Endothelial cell of umbilical vein (primary cell): Measurements from ENCODE around the gene PDE1C. TPM values are rescaled to one million over a fixed set of nuclear protein-coding genes. Genes with fewer than 3 reads are reported as not detected.
A peak's percentile ranks its signal among the peaks of the same experiment; 100 is the strongest.

Source experiments
- BruUV-seq: library from RNA; stranded (reverse); fragments of 400-500 nt; replicated peaks from 2 replicates; lab custom pipeline; 2021; lab: Mats Ljungman, UMichigan
- CTCF ChIA-PET: fragments of 300-600, 350-600 bp; sonication (Branson Sonifier 250); formaldehyde crosslinking; loops from one replicate; lab custom pipeline; 2021; ENCODE audit warnings: antibody characterized with exemption, inconsistent platforms; lab: Charles Lee
- POLR2A ChIA-PET: fragments of 300-600, 350-600 bp; sonication (Branson Sonifier 250); formaldehyde crosslinking; loops from one replicate; lab custom pipeline; 2021; ENCODE audit warnings: antibody characterized with exemption, inconsistent platforms; lab: Charles Lee
- DNase-seq: peaks from one replicate; pipeline ENCODE4 v3.0.0-alpha.2; 2011; ENCODE audit warnings: low read depth, low spot score
- FAIRE-seq: peaks from 2 replicates; lab custom pipeline; 2011; peaks lifted over from hg19 to GRCh38; lab: Jason Lieb, UNC
- H2AFZ ChIP-seq: 2 replicates; pipeline ENCODE4 v1.6.0; 2012; ENCODE audit warnings: low read depth, low read length, control low read depth, inconsistent platforms
- H3K27ac ChIP-seq: 2 replicates; pipeline ENCODE4 v1.5.1; 2011; ENCODE audit warnings: low read depth, mild to moderate bottlenecking, control low read depth, low read length, moderate library complexity; ENCODE audit not compliant: insufficient read depth
- H3K27me3 ChIP-seq, 2 experiments: 2 replicates each; pipeline versions ENCODE4 v1.6.0 to v1.6.1; 2011; ENCODE audit warnings: low read length in 2 of 2, mixed read lengths in 1 of 2; ENCODE audit not compliant: control insufficient read depth in 2 of 2, insufficient read depth in 2 of 2
- H3K36me3 ChIP-seq, 2 experiments: 2 replicates in 1 of 2; 3 replicates in 1 of 2; pipeline ENCODE4 v1.5.1; 2011; ENCODE audit warnings: low read length in 2 of 2, mild to moderate bottlenecking in 1 of 2, moderate library complexity in 1 of 2; ENCODE audit not compliant: control insufficient read depth in 2 of 2, insufficient read depth in 2 of 2; ENCODE audit errors: extremely low read depth in 1 of 2
- H3K4me1 ChIP-seq: 3 replicates; pipeline ENCODE4 v1.5.1; 2011; ENCODE audit warnings: mild to moderate bottlenecking, low read length; ENCODE audit not compliant: control insufficient read depth, insufficient read depth; ENCODE audit errors: extremely low read depth
- H3K4me2 ChIP-seq: 2 replicates; pipeline ENCODE4 v1.6.1; 2011; ENCODE audit warnings: low read length, control low read depth, mixed read lengths; ENCODE audit not compliant: insufficient read depth
- H3K4me3 ChIP-seq, 3 experiments: fragments of 200-600 bp in 1 of 3; sonication (generic), shearing (Covaris generic) in 1 of 3; replicated peaks in 1 of 3; 2 replicates each; pipeline ENCODE4 v1.5.1; 2011 to 2016; ENCODE audit warnings: control low read depth in 3 of 3, low read length in 3 of 3, mild to moderate bottlenecking in 2 of 3, inconsistent platforms in 1 of 3, low read depth in 1 of 3, moderate library complexity in 1 of 3; ENCODE audit not compliant: insufficient read depth in 1 of 3
- H3K79me2 ChIP-seq: 2 replicates; pipeline ENCODE4 v1.6.0; 2012; ENCODE audit warnings: low read length, inconsistent platforms; ENCODE audit not compliant: control insufficient read depth, insufficient read depth
- H3K9ac ChIP-seq: replicated peaks from 2 replicates; pipeline ENCODE3; 2011; ENCODE audit warnings: low read length, control low read depth; ENCODE audit not compliant: insufficient read depth; ENCODE audit errors: extremely low read depth
- H3K9me1 ChIP-seq: replicated peaks from 3 replicates; pipeline ENCODE4 v1.6.0; 2011; ENCODE audit warnings: mild to moderate bottlenecking, low read length; ENCODE audit not compliant: control insufficient read depth, insufficient read depth; ENCODE audit errors: extremely low read depth
- H3K9me3 ChIP-seq: replicated peaks from 2 replicates; pipeline ENCODE4 v1.5.1; 2012; ENCODE audit warnings: low read length, inconsistent platforms; ENCODE audit not compliant: control insufficient read depth, insufficient read depth
- H4K20me1 ChIP-seq: replicated peaks from 2 replicates; pipeline ENCODE3; 2011; ENCODE audit warnings: mild to moderate bottlenecking, low read length; ENCODE audit not compliant: control insufficient read depth, insufficient read depth; ENCODE audit errors: extremely low read depth
- CTCF ChIP-seq, 2 donors: IDR thresholded peaks; 1 replicate in 1 of 2; 2 replicates in 1 of 2; pipeline ENCODE4 v1.5.1; 2011; ENCODE audit warnings: low read length in 2 of 2, mild to moderate bottlenecking in 2 of 2, moderate library complexity in 2 of 2, control low read depth in 1 of 2, inconsistent platforms in 1 of 2, low read depth in 1 of 2; ENCODE audit not compliant: insufficient read depth in 1 of 2; ENCODE audit errors: extremely low read depth in 1 of 2
- EZH2 ChIP-seq: IDR thresholded peaks from 2 replicates; pipeline ENCODE4 v1.6.1; 2012; ENCODE audit warnings: borderline replicate concordance, low read depth, mild to moderate bottlenecking, moderate library complexity, low read length, inconsistent platforms; ENCODE audit not compliant: severe bottlenecking
- FOS ChIP-seq: IDR thresholded peaks from 2 replicates; pipeline ENCODE4 v1.6.1; 2011; ENCODE audit warnings: mild to moderate bottlenecking, low read length, moderate library complexity, borderline replicate concordance; ENCODE audit not compliant: insufficient read depth
- GATA2 ChIP-seq: IDR thresholded peaks from 2 replicates; pipeline ENCODE4 v1.7.0; 2011; ENCODE audit warnings: low read depth, mild to moderate bottlenecking, moderate library complexity, mixed read lengths, low read length; ENCODE audit not compliant: insufficient read length, insufficient read depth
- JUN ChIP-seq: IDR thresholded peaks from 2 replicates; pipeline ENCODE4 v1.6.1; 2011; ENCODE audit warnings: borderline replicate concordance, low read depth; ENCODE audit not compliant: insufficient read length, insufficient read depth
- MYC ChIP-seq: IDR thresholded peaks from one replicate; pipeline ENCODE4 v1.6.1; 2011; ENCODE audit warnings: mild to moderate bottlenecking, low read depth, low read length
- POLR2A ChIP-seq: IDR thresholded peaks from 2 replicates; pipeline ENCODE4 v1.6.1; 2012; ENCODE audit warnings: low read depth, mild to moderate bottlenecking, control low read depth, low read length
- POLR2AphosphoS5 ChIP-seq: IDR thresholded peaks from 2 replicates; pipeline ENCODE4 v1.6.1; 2012; ENCODE audit warnings: low read depth, mild to moderate bottlenecking, control low read depth, low read length, moderate library complexity; ENCODE audit not compliant: insufficient read depth
- dilution Hi-C: fragments of 300-500 bp; cut with MboI; formaldehyde crosslinking; loops from one replicate; pipeline ENCODE4 v1.15.0; 2019; ENCODE audit warnings: low sequenced_read_pairs; ENCODE audit not compliant: extremely low pct_ligation_motif_present
- intact Hi-C: fragments of 100-400 bp; cut with micrococcal nuclease; formaldehyde crosslinking; loops from one replicate; pipeline ENCODE4 v1.10.0; 2022
- polyA plus RNA-seq, 4 experiments: library from polyadenylated mRNA; depleted of rRNA in 3 of 4; stranded (reverse) in 3 of 4; unstranded in 1 of 4; fragments of >200 nt; gene quantifications; 2 replicates each; pipeline versions ENCODE4 v1.2.1 to v1.2.3, GENCODE V29; 2011 to 2012; ENCODE audit warnings: missing spikeins in 1 of 4
- total RNA-seq: library from RNA; stranded (reverse); gene quantifications from 2 replicates; pipeline ENCODE4 v1.2.3, GENCODE V29; 2021
- TF ChIP-seq, protein P1 (sequence below): IDR thresholded peaks from 2 replicates; pipeline ENCODE4 v1.6.1; 2011; ENCODE audit not compliant: insufficient read depth, insufficient read length

PDE1C gene
- total and polyA plus RNA-seq, 2 donors (not counting 3 experiments of a cell fraction or from before 2014, with no cell fraction given): 0.90 to 3.1 TPM

DNA sequence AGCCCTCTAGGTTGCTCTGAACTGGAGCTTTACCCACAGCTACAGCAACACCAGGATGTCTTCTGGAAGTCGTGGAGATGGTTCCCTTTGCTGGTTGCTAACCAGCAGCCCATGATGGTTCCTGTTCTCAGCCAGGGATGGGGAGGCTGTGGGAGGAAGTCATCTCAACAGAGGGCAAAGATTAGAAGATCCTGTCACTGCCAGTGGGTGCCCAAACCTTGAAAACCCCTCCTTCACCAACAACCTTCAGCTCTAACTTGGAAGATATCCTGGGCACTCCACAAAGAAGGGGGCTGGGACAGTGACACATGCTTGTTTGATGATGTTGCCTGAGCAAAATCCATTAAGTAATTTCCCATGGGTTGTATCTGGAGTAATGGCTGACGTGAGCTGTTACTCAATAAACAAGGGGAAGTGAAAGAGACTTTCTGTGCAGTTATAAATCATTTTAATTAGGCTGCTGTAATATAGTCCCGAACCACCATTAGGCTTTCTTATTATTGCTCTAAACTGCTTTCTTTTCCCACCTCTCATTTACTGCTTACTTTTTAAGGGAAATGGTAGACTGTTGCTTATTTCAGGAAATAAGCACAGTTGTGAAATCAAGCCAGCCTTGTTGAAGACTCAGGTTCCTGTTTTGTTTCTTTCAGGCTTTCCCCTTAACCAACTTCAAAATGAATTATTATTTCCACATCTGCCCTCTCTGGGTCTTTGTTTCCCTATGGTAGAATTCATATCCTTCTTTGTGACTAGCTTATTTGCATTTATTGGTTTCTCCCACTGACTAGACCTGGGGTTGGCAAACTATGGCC lies 258.4 kb downstream of the PDE1C start:
- no peaks in the 10 kb centered on the region for H3K9me3 ChIP-seq
- DNase-seq (peak; percentile 56), FAIRE-seq (no peak)
- H3K4me2 ChIP-seq: no peak overlapping the region
- no peaks in the 10 kb centered on the region for H3K9me1 ChIP-seq
- no peaks in the 10 kb centered on the region for H4K20me1 ChIP-seq
- no TSS peak for BruUV-seq
- dilution Hi-C loops (no loop called here), intact Hi-C loops (no loop called here)
- peaks cover 17% of the 10 kb centered on the region for H3K79me2 ChIP-seq
- TF ChIP-seq EZH2 (no peak), GATA2 (no peak), FOS (no peak), POLR2AphosphoS5 (no peak), MYC (no peak), JUN (no peak), POLR2A (no peak), CTCF (IDR thresholded peaks at IDR 0.05; ENCODE audit: extremely low read depth in 1 of 2, insufficient read depth in 1 of 2, low read depth in 1 of 2, low read length in 2 of 2) (no peak)
- TF ChIP-seq, protein P1, sequence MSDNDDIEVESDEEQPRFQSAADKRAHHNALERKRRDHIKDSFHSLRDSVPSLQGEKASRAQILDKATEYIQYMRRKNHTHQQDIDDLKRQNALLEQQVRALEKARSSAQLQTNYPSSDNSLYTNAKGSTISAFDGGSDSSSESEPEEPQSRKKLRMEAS: no peak
- no peak overlapping the region for H3K27ac ChIP-seq
- H2AFZ ChIP-seq: peak overlapping the region; percentile 39
- no peak overlapping the region for H3K9ac ChIP-seq
- POLR2A ChIA-PET: no interaction called here
- H3K36me3 ChIP-seq: no peaks in the 10 kb centered on the region
- peaks cover 26% of the 10 kb centered on the region for H3K4me1 ChIP-seq
- no peak overlapping the region for H3K4me3 ChIP-seq
- CTCF ChIA-PET: interaction anchor here (0.6 to 5.9 kb wide), 4 partner anchors 20 to 351 kb away, joined by 3 to 88 read pairs (median 3); no protein-coding TSS in a partner anchor
- no peaks in the 10 kb centered on the region for H3K27me3 ChIP-seq
